Choroid plexus epithelial cell (primary cell): ENCODE results near the gene RBSN.

Source experiments
- DNase-seq: peaks from one replicate; pipeline ENCODE4 v3.0.0-alpha.2; 2010; ENCODE audit warnings: low read depth
- H3K4me3 ChIP-seq: 2 replicates; pipeline ENCODE4 v1.5.1; 2011; ENCODE audit warnings: low read depth, mild to moderate bottlenecking, control low read depth, low read length, moderate library complexity
- TF ChIP-seq, protein P1 (sequence below): conservative IDR thresholded peaks from 2 replicates; pipeline ENCODE4 v1.5.1; 2011; ENCODE audit warnings: low read depth, mild to moderate bottlenecking, control low read depth, inconsistent platforms, low read length, moderate library complexity

The RBSN gene

DNA sequence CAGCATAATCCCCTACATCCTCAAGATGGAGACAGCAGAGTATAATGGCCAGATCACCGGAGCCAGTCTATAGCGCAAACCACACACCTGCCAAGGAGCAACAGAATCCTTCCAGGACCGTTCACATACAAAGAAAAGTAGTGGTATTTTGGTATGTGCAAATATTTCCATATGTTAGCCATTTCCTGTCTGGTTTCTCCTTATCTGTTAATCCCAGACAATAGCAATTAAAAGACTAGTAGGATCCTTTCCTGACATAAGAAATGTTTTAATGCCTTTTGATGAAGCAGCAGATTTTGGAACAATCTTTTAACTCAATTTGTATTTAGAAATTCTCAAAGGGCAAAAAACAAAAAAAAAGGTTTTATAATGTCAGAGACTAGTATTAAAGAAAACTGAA, 56.0 kb downstream of the RBSN start:
- peak; percentile 43 for DNase-seq
- TF ChIP-seq, protein P1, sequence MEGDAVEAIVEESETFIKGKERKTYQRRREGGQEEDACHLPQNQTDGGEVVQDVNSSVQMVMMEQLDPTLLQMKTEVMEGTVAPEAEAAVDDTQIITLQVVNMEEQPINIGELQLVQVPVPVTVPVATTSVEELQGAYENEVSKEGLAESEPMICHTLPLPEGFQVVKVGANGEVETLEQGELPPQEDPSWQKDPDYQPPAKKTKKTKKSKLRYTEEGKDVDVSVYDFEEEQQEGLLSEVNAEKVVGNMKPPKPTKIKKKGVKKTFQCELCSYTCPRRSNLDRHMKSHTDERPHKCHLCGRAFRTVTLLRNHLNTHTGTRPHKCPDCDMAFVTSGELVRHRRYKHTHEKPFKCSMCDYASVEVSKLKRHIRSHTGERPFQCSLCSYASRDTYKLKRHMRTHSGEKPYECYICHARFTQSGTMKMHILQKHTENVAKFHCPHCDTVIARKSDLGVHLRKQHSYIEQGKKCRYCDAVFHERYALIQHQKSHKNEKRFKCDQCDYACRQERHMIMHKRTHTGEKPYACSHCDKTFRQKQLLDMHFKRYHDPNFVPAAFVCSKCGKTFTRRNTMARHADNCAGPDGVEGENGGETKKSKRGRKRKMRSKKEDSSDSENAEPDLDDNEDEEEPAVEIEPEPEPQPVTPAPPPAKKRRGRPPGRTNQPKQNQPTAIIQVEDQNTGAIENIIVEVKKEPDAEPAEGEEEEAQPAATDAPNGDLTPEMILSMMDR = no peak
- H3K4me3 ChIP-seq = no peak overlapping the region

DNA sequence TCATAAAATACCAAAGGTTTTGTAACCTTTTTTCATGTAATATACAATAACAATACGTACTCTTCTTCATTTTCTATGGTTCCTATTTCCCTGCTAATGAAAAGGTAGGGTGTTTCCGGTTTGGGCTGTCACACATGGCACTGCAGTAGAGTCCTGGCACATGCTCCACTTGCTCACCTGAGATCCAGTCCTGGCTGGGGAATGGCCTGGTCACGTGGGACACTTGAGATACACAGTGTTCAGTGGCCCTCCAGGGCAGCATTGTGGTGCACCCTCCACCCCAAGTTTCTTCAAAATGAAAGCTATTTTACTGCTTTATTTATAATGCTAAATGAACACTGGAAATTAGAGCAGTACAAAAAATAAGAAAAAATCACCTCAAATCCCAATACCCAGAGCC, 57.0 kb downstream of the RBSN start:
- TF ChIP-seq, protein P1 = no peak
- no peak overlapping the region for H3K4me3 ChIP-seq
- DNase-seq = no peak

DNA sequence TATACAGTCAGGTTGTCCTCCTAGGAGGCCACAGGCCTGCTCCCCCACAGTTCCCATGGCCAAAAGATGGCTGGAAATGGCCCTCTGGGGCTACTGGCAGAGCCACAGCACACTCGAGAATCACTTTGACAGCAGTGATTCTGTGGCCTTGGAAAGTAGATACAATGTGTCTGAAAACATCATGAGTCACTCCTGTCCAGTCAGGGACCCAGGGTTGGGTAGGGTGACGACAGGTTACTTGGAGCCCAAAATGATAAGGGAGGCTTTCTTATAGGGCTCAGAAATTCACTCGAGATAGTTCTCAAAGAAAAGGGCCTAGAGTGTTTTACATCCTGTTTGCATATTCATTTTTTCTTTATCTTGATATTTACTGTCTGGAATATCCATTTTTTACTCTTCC, 58.1 kb downstream of the RBSN start:
- no peak overlapping the region for H3K4me3 ChIP-seq
- DNase-seq = no peak
- TF ChIP-seq, protein P1 = no peak

DNA sequence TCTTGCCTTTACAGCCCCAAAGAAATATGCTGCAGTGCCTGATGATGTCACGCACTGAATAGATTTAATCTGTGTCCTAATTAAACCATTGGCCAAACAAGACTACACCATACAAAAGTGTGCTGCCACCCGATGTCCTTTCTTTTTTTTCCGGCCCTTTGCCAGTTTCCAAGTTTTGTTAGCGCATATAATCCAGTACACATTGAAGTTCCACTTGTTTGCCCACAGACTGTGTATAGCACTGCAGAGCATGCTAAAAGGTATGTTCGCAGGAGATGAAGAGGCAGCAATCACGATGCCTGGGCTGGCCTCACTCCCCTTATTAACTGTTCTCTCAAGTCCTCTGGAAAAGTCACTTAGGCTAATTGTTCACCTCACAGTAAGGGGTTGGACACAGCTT, 60.6 kb downstream of the RBSN start:
- TF ChIP-seq, protein P1 = no peak
- no peak overlapping the region for H3K4me3 ChIP-seq
- DNase-seq = no peak

DNA sequence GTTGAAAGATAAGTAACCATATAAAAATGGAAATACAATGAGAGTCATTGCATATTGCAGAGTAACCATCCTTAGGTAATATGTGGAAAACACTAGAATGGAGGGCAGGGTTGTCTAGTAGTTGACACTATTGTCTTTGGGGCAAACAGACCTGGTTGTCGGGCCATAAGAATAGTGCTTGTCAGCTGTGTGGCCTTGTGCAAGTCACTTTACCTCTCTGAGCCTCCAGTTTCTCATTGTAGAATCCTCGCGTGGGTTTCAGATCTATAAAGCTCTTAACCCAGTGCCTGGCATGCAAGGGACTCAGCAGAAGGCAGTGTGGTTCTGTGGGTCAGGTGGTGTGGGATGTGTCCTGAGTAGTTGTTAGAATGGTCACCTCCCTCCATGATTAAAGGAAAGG, 65.8 kb downstream of the RBSN start:
- TF ChIP-seq, protein P1 = no peak
- no peak overlapping the region for H3K4me3 ChIP-seq
- DNase-seq = no peak

DNA sequence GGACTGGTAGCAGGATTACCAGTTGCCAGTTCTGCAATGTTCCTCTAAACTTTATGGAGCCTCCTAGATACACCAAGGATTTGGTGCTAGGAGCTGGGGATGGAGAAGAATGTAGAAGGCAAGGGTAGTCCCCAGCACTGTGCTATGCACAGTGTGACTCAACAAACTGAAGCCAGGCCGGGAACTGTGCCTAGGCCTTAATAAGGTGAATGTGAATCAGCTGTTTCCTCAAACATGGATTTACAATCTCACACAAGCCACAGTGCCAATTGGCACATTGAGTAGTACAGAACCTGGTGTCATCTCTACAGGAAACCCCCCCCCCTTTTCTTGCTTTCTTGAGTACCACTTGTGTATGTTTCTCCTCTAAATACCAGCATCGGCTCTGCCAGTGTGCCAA, 66.3 kb downstream of the RBSN start:
- DNase-seq = no peak
- H3K4me3 ChIP-seq = no peak overlapping the region
- TF ChIP-seq, protein P1 = no peak

DNA sequence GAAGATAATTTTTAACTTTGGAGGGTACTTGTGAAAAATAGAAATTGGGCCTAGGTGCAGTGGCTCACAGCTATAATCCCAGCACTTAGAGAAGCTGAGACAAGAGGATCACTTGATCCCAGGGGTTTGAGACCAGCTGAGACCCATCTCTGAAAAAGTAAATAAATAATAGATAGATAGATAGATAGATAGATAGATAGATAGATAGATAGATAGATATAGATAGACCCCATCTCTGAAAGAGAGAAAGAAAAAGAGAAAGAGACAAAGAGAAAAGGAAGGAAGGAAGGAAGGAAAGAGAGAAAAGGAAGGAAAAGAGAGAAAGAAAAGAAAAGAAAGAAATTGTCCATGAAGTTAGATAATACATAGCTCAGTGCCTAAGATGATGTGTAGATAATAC, 69.3 kb downstream of the RBSN start:
- H3K4me3 ChIP-seq = no peak overlapping the region
- no peak for DNase-seq
- TF ChIP-seq, protein P1 = no peak
